H9 (cell line): Measurements from ENCODE around the gene KAT6B. TPM values are rescaled to one million over a fixed set of nuclear protein-coding genes. Genes with fewer than 3 reads are reported as not detected.

Source experiments
- DNase-seq: peaks from one replicate; pipeline ENCODE4 v3.0.0-alpha.2; 2017
- H2AFZ ChIP-seq: one replicate; pipeline ENCODE4 v1.6.1; 2013; ENCODE audit warnings: mild to moderate bottlenecking, low read length, control low read depth, moderate library complexity
- H2AK5ac ChIP-seq: 2 replicates; pipeline ENCODE4 v1.6.1; 2013; ENCODE audit warnings: low read length, control low read depth, mixed read lengths; ENCODE audit not compliant: insufficient read length
- H2BK120ac ChIP-seq: one replicate; pipeline ENCODE4 v1.6.1; 2013; ENCODE audit warnings: low read depth, mild to moderate bottlenecking, low read length, control low read depth, inconsistent platforms; ENCODE audit not compliant: poor library complexity, severe bottlenecking
- H2BK12ac ChIP-seq: 2 replicates; pipeline ENCODE4 v1.6.1; 2013; ENCODE audit warnings: low read length, control low read depth, mixed read lengths, low read depth; ENCODE audit not compliant: insufficient read length
- H2BK15ac ChIP-seq: 2 replicates; pipeline ENCODE4 v1.6.1; 2013; ENCODE audit warnings: low read depth, low read length, control low read depth
- H2BK20ac ChIP-seq: one replicate; pipeline ENCODE4 v1.6.1; 2013; ENCODE audit warnings: low read depth, mild to moderate bottlenecking, low read length, control low read depth, inconsistent platforms; ENCODE audit not compliant: poor library complexity, severe bottlenecking
- H2BK5ac ChIP-seq: 2 replicates; pipeline ENCODE4 v1.6.1; 2013; ENCODE audit warnings: low read length, control low read depth, mixed read lengths; ENCODE audit not compliant: insufficient read length
- H3K14ac ChIP-seq: 2 replicates; pipeline ENCODE4 v1.6.1; 2013; ENCODE audit warnings: low read length, control low read depth; ENCODE audit not compliant: insufficient read depth
- H3K18ac ChIP-seq: 2 replicates; pipeline ENCODE4 v1.6.1; 2013; ENCODE audit warnings: low read depth, mild to moderate bottlenecking, mixed read lengths, low read length, control low read depth; ENCODE audit not compliant: insufficient read length
- H3K23ac ChIP-seq: 2 replicates; pipeline ENCODE4 v1.6.1; 2013; ENCODE audit warnings: low read length, control low read depth, mixed read lengths, low read depth; ENCODE audit not compliant: insufficient read length
- H3K23me2 ChIP-seq: 2 replicates; pipeline ENCODE4 v1.6.1; 2013; ENCODE audit warnings: low read depth, mild to moderate bottlenecking, mixed read lengths, low read length, control low read depth; ENCODE audit not compliant: insufficient read length, poor library complexity, severe bottlenecking
- H3K27ac ChIP-seq: 2 replicates; pipeline ENCODE4 v1.5.1; 2013; ENCODE audit warnings: low read length, control low read depth, mixed read lengths, low read depth; ENCODE audit not compliant: insufficient read length
- H3K27me3 ChIP-seq: 2 replicates; pipeline ENCODE4 v1.6.1; 2013; ENCODE audit warnings: low read length, control low read depth, inconsistent platforms; ENCODE audit not compliant: insufficient read depth
- H3K4ac ChIP-seq: 2 replicates; pipeline ENCODE4 v1.6.1; 2013; ENCODE audit warnings: low read depth, mild to moderate bottlenecking, control low read depth, inconsistent platforms, low read length, moderate library complexity
- H3K4me1 ChIP-seq: 2 replicates; pipeline ENCODE4 v1.6.1; 2013; ENCODE audit warnings: low read length, control low read depth, inconsistent platforms; ENCODE audit not compliant: insufficient read depth
- H3K4me2 ChIP-seq: 2 replicates; pipeline ENCODE4 v1.6.1; 2013; ENCODE audit warnings: low read length, control low read depth, mixed read lengths; ENCODE audit not compliant: insufficient read length, insufficient read depth
- H3K56ac ChIP-seq: 2 replicates; pipeline ENCODE4 v1.6.1; 2013; ENCODE audit warnings: low read depth, mild to moderate bottlenecking, mixed read lengths, low read length, control low read depth; ENCODE audit not compliant: insufficient read length
- H3K79me1 ChIP-seq: 2 replicates; pipeline ENCODE4 v1.6.1; 2013; ENCODE audit warnings: low read depth, mild to moderate bottlenecking, moderate library complexity, low read length, control low read depth, inconsistent platforms; ENCODE audit not compliant: insufficient read depth, poor library complexity, severe bottlenecking
- H3K79me2 ChIP-seq: 2 replicates; pipeline ENCODE4 v1.6.1; 2013; ENCODE audit warnings: low read length, control low read depth, inconsistent platforms; ENCODE audit not compliant: insufficient read depth
- H3K9ac ChIP-seq: 2 replicates; pipeline ENCODE4 v1.6.1; 2013; ENCODE audit warnings: low read length, control low read depth, mixed read lengths; ENCODE audit not compliant: insufficient read length; ENCODE audit errors: extremely low read depth
- H3K9me3 ChIP-seq: one replicate; pipeline ENCODE4 v1.6.1; 2013; ENCODE audit warnings: low read depth, low read length, inconsistent platforms; ENCODE audit not compliant: control insufficient read depth
- H3T11ph ChIP-seq: one replicate; pipeline ENCODE4 v1.6.1; 2013; ENCODE audit warnings: mild to moderate bottlenecking, low read length, control low read depth, inconsistent platforms
- H4K20me1 ChIP-seq: one replicate; pipeline ENCODE4 v1.6.1; 2013; ENCODE audit not compliant: control insufficient read depth, insufficient read length, insufficient read depth
- H4K5ac ChIP-seq: 2 replicates; pipeline ENCODE4 v1.6.1; 2013; ENCODE audit warnings: low read depth, mild to moderate bottlenecking, mixed read lengths, low read length, control low read depth; ENCODE audit not compliant: insufficient read length
- H4K8ac ChIP-seq: replicated peaks from 2 replicates; pipeline ENCODE4 v1.6.1; 2013; ENCODE audit warnings: low read length, control low read depth, mixed read lengths, low read depth; ENCODE audit not compliant: insufficient read length
- H4K91ac ChIP-seq: 2 replicates; pipeline ENCODE4 v1.6.1; 2013; ENCODE audit warnings: low read depth, mild to moderate bottlenecking, moderate library complexity, mixed read lengths, low read length, control low read depth; ENCODE audit not compliant: insufficient read length
- H3K27ac Mint-ChIP-seq, 3 experiments: 2 replicates in 2 of 3; 3 replicates in 1 of 3; pipeline ENCODE4 v1.8.0; 2020 to 2021; ENCODE audit warnings: mixed read lengths in 3 of 3, mild to moderate bottlenecking in 1 of 3, moderate library complexity in 1 of 3
- H3K27me3 Mint-ChIP-seq: 2 replicates; pipeline ENCODE4 v1.8.0; 2021; ENCODE audit warnings: low read depth, mild to moderate bottlenecking, moderate library complexity, mixed read lengths
- H3K36me3 Mint-ChIP-seq, 3 experiments: 2 replicates in 2 of 3; 3 replicates in 1 of 3; pipeline ENCODE4 v1.8.0; 2020 to 2021; ENCODE audit warnings: low read depth in 3 of 3, mixed read lengths in 3 of 3; ENCODE audit not compliant: insufficient read depth in 1 of 3
- H3K4me1 Mint-ChIP-seq, 2 experiments: 2 replicates each; pipeline ENCODE4 v1.8.0; 2020; ENCODE audit warnings: mixed read lengths in 2 of 2
- H3K4me3 Mint-ChIP-seq, 2 experiments: 2 replicates in 1 of 2; 3 replicates in 1 of 2; pipeline ENCODE4 v1.8.0; 2020 to 2021; ENCODE audit warnings: mild to moderate bottlenecking in 2 of 2, mixed read lengths in 2 of 2, moderate library complexity in 1 of 2
- H3K9me3 Mint-ChIP-seq, 2 experiments: 2 replicates in 1 of 2; 3 replicates in 1 of 2; pipeline ENCODE4 v1.8.0; 2020; ENCODE audit warnings: mild to moderate bottlenecking in 2 of 2, mixed read lengths in 2 of 2, moderate library complexity in 1 of 2
- CTCF ChIP-seq: fragments of 200-600 bp; sonication (generic); conservative IDR thresholded peaks from 3 replicates; pipeline ENCODE4 v1.8.0; 2021; ENCODE audit warnings: antibody characterized with exemption, mild to moderate bottlenecking
- whole genome bisulfite sequencing: extraction: QIAGEN DNeasy Blood & Tissue Kit; methylation state at CpG from one replicate; pipeline ENCODE4 v1.1.7; 2013; ENCODE audit warnings: missing lambda C conversion rate, low lambda C conversion rate, mixed read lengths; ENCODE audit not compliant: insufficient read length; ENCODE audit errors: extremely low coverage; 5-methylcytosine and 5-hydroxymethylcytosine counted together
- total RNA-seq: library from RNA; stranded (reverse); gene quantifications from 2 replicates; pipeline ENCODE4 v1.2.1, GENCODE V29; 2021

The KAT6B gene
- total RNA-seq, 1 experiment from 2014 or later = 34.2 TPM

DNA sequence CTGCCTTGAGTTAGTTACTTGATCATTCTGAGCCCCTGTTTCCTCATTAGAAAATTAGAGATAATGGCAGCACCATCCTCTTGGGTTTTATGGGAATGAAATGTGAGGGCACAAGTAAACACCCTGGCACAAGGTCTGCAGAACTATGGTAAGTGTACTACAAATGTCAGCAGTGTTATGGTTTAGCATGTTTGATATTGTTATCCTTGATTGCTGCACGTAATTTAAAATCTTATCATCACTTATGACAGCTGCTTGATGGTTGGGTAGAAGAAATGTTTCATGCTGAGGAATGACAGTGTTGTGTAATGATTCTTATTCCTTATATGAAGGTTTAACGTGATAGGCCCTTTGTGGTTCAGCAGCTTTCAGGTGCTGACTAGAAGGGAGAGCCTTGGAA lies 134.3 kb downstream of the KAT6B start:
- Histone ChIP-seq H3K23me2 (no peaks in the 10 kb centered on the region), H3K18ac (no peak overlapping the region), H2AK5ac (no peak overlapping the region), H4K20me1 (no peaks in the 10 kb centered on the region), H3K27ac (no peak overlapping the region), H3K14ac (no peak overlapping the region), H4K5ac (no peak overlapping the region), H3K4ac (no peak overlapping the region), H3K4me2 (no peak overlapping the region), H2BK15ac (no peak overlapping the region), H3T11ph (no peak overlapping the region), H2AFZ (no peak overlapping the region), H2BK5ac (no peak overlapping the region), H4K91ac (no peak overlapping the region), H3K9me3 (no peaks in the 10 kb centered on the region), H3K79me2 (no peaks in the 10 kb centered on the region), H3K23ac (no peak overlapping the region), H2BK120ac (no peak overlapping the region), H2BK20ac (no peak overlapping the region), H3K4me1 (no peaks in the 10 kb centered on the region), H4K8ac (no peak overlapping the region), H3K79me1 (no peaks in the 10 kb centered on the region), H3K56ac (no peak overlapping the region), H3K9ac (no peak overlapping the region), H2BK12ac (no peak overlapping the region), H3K27me3 (no peaks in the 10 kb centered on the region)
- DNase-seq = no peak
- H3K27ac Mint-ChIP-seq = no peak overlapping the region
- no peaks in the 10 kb centered on the region for H3K27me3 Mint-ChIP-seq
- WGBS = no CpG with 5 or more reads among the region's 2 CpGs
- no peaks in the 10 kb centered on the region for H3K9me3 Mint-ChIP-seq
- no peak overlapping the region for H3K4me3 Mint-ChIP-seq
- peaks cover 0 to 3% (median 0%) of the 10 kb centered on the region in 3 experiments; a peak in 3 of 7 replicates for H3K36me3 Mint-ChIP-seq
- TF ChIP-seq CTCF = no peak
- H3K4me1 Mint-ChIP-seq = peaks cover 0 to 13% of the 10 kb centered on the region in 2 experiments; a peak in 3 of 4 replicates
